ENCODE measurements around the gene MBNL2. TPM values are rescaled to one million over a fixed set of nuclear protein-coding genes. Genes with fewer than 3 reads are reported as not detected.

MBNL2 gene
- total and polyA plus RNA-seq, 2 experiments from 2014 or later, result 0.55 to 3.2 TPM

GRCh38 chr13:97434397-97435201 lies 212.5 kb downstream of the MBNL2 start:
- Mint-ChIP-seq H3K4me3 (peak overlapping the region; percentile 96), H3K27me3 (ENCODE audit: insufficient read depth, low read depth, poor library complexity) (peaks cover 12% of the 10 kb centered on the region), H3K4me1 (peaks cover 21% of the 10 kb centered on the region), H3K9me3 (0 out of 3 replicates have a peak, but pooled peaks cover 6% of the 10 kb centered on the region), H3K36me3 (ENCODE audit: low read depth) (peaks cover 2% of the 10 kb centered on the region; the same call in 1 of the 3 replicates), H3K27ac (peak overlapping the region; percentile 89)
- Histone ChIP-seq H3K27ac (ENCODE audit: low read depth) (peak overlapping the region; percentile 42; the same call in 1 of the 2 replicates), H2AFZ (peak overlapping the region; percentile 25; the same call in 1 of the 2 replicates), H3K27me3 (ENCODE audit: insufficient read depth) (no peaks in the 10 kb centered on the region), H3F3A (replicated peaks; ENCODE audit: low read depth) (no peaks in the 10 kb centered on the region), H3K36me3 (ENCODE audit: insufficient read depth) (peaks cover 4% of the 10 kb centered on the region; the same call in 1 of the 2 replicates), H3K4me2 (peak overlapping the region; percentile 93), H3K79me2 (replicated peaks; ENCODE audit: insufficient read depth) (peaks cover 51% of the 10 kb centered on the region), H3K4me3 (peak overlapping the region; percentile 90), H3K4me1 (ENCODE audit: insufficient read depth) (peaks cover 12% of the 10 kb centered on the region; the same call in 1 of the 2 replicates), H4K20me1 (replicated peaks; ENCODE audit: insufficient read depth) (no peaks in the 10 kb centered on the region; the same call in 1 of the 2 replicates), H3K9me2 (ENCODE audit: insufficient read depth) (no peaks in the 10 kb centered on the region)
- no peak for TF ChIP-seq ZNF114 (CRISPR knock-in tag; IDR thresholded peaks at IDR 0.05)
- TF ChIP-seq REST (IDR thresholded peaks at IDR 0.05; ENCODE audit: unreplicated experiment), result no peak
- TF ChIP-seq EZH2phosphoT487 (IDR thresholded peaks at IDR 0.05; ENCODE audit: unreplicated experiment), result no peak
- DNase-seq (ENCODE audit: low spot score) (peak; percentile 32), ATAC-seq (no peak; the same call in 1 of the 3 replicates)

GRCh38 chr13:97435323-97435722 lies 213.2 kb downstream of the MBNL2 start:
- H3K27me3 Mint-ChIP-seq (ENCODE audit: insufficient read depth, low read depth, poor library complexity), result peaks cover 12% of the 10 kb centered on the region
- Histone ChIP-seq H3K4me3 (peak overlapping the region; percentile 90), H3K4me1 (ENCODE audit: insufficient read depth) (peaks cover 5% of the 10 kb centered on the region; the same call in 1 of the 2 replicates), H3K4me2 (peak overlapping the region; percentile 93), H3K9me2 (ENCODE audit: insufficient read depth) (no peaks in the 10 kb centered on the region), H3F3A (replicated peaks; ENCODE audit: low read depth) (no peaks in the 10 kb centered on the region), H2AFZ (no peak overlapping the region), H3K27ac (ENCODE audit: low read depth) (no peak overlapping the region), H4K20me1 (replicated peaks; ENCODE audit: insufficient read depth) (no peaks in the 10 kb centered on the region; the same call in 1 of the 2 replicates), H3K36me3 (ENCODE audit: insufficient read depth) (peaks cover 4% of the 10 kb centered on the region; the same call in 1 of the 2 replicates), H3K27me3 (ENCODE audit: insufficient read depth) (no peaks in the 10 kb centered on the region), H3K79me2 (replicated peaks; ENCODE audit: insufficient read depth) (peaks cover 51% of the 10 kb centered on the region)
- H3K4me1 Mint-ChIP-seq, result peaks cover 15% of the 10 kb centered on the region
- H3K27ac Mint-ChIP-seq, result no peak overlapping the region
- H3K9me3 Mint-ChIP-seq, result 0 out of 3 replicates have a peak, but pooled peaks cover 6% of the 10 kb centered on the region
- H3K4me3 Mint-ChIP-seq, result peak overlapping the region; percentile 96
- ATAC-seq (no peak), DNase-seq (ENCODE audit: low spot score) (no peak)
- peaks cover 2% of the 10 kb centered on the region; the same call in 1 of the 3 replicates for H3K36me3 Mint-ChIP-seq (ENCODE audit: low read depth)
- TF ChIP-seq EZH2 (IDR thresholded peaks at IDR 0.05; ENCODE audit: low read depth, unreplicated experiment) (no peak), EZH2phosphoT487 (IDR thresholded peaks at IDR 0.05; ENCODE audit: unreplicated experiment) (no peak), JUNB (IDR thresholded peaks at IDR 0.05; ENCODE audit: unreplicated experiment) (no peak), CREB1 (CRISPR knock-in tag; IDR thresholded peaks at IDR 0.05; ENCODE audit: low read depth) (no peak), ZNF114 (CRISPR knock-in tag; IDR thresholded peaks at IDR 0.05) (no peak), ETS1 (IDR thresholded peaks at IDR 0.05) (no peak), ZNF331 (CRISPR knock-in tag; IDR thresholded peaks at IDR 0.05; ENCODE audit: low read depth) (no peak), STAT1 (IDR thresholded peaks at IDR 0.05; ENCODE audit: unreplicated experiment) (no peak), POLR2AphosphoS5 (IDR thresholded peaks at IDR 0.05; ENCODE audit: low read depth) (no peak)
